LNCaP clone FGC (cell line): ENCODE results near the gene NCS1.

ENCODE experiments used
- DNase-seq: peaks from one replicate; pipeline ENCODE4 v3.0.0-alpha.2; 2011; ENCODE audit warnings: low read depth
- H3K4me3 ChIP-seq: 2 replicates; pipeline ENCODE4 v1.5.1; 2011; ENCODE audit warnings: mild to moderate bottlenecking, low read depth, low read length, control low read depth
- TF ChIP-seq, protein P1 (sequence below): IDR thresholded peaks from 2 replicates; pipeline ENCODE4 v1.5.1; 2012; ENCODE audit warnings: mild to moderate bottlenecking; ENCODE audit not compliant: control insufficient read depth, insufficient read depth; ENCODE audit errors: extremely low read depth

Gene NCS1

DNA sequence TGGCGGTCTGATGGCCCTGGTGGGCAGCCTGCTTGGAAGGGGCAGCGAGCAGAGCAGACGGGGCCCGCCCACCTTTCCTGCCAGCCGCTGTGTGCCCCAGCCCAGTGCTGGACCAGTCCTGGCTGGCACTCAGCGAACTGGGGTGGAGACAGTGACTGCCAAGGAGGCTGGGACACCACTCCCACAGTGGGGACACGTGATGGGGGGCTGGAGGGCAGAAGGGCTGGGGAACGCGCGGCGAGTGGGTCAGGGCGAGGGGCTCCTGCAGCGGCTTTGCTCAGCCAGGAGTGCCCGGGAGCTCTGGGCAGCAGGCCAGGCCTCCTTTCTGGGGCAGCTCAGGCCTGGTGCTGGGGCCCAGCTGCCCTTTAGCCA lies 19.5 kb downstream of the NCS1 start:
- no peak overlapping the region for H3K4me3 ChIP-seq
- TF ChIP-seq, protein P1, sequence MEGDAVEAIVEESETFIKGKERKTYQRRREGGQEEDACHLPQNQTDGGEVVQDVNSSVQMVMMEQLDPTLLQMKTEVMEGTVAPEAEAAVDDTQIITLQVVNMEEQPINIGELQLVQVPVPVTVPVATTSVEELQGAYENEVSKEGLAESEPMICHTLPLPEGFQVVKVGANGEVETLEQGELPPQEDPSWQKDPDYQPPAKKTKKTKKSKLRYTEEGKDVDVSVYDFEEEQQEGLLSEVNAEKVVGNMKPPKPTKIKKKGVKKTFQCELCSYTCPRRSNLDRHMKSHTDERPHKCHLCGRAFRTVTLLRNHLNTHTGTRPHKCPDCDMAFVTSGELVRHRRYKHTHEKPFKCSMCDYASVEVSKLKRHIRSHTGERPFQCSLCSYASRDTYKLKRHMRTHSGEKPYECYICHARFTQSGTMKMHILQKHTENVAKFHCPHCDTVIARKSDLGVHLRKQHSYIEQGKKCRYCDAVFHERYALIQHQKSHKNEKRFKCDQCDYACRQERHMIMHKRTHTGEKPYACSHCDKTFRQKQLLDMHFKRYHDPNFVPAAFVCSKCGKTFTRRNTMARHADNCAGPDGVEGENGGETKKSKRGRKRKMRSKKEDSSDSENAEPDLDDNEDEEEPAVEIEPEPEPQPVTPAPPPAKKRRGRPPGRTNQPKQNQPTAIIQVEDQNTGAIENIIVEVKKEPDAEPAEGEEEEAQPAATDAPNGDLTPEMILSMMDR, result no peak
- DNase-seq, result no peak

DNA sequence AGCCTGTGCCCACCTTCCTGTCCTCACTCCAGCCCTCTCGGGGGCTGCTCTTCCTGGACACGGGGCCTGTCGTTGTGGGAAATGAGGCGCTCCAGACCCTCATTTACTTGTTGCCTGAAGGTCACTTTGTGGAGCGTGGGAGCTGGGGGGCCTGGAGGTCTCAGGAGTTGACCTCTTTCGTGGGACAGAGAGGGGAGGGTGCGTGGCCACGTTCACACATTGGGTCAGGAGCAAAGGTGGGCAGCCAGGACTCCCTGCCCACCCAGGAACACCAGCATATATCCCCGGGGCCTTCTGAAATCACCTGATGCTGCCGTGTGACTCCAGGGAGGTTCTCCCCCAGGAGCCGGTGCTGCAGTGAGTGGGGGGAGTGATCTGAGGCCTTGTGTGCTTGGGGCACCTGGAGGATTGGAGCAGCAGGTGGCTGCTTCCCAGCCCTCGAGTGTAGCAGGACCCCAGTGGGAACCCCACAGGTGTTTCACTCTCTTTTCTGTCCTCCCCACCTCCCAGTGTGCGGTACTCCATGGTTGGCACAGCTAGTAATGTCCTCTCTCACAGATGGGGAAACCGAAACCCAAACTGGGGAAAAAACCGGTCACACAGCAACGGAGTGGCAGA lies 20.3 kb downstream of the NCS1 start:
- TF ChIP-seq, protein P1, result no peak
- DNase-seq, result no peak
- H3K4me3 ChIP-seq, result no peak overlapping the region

DNA sequence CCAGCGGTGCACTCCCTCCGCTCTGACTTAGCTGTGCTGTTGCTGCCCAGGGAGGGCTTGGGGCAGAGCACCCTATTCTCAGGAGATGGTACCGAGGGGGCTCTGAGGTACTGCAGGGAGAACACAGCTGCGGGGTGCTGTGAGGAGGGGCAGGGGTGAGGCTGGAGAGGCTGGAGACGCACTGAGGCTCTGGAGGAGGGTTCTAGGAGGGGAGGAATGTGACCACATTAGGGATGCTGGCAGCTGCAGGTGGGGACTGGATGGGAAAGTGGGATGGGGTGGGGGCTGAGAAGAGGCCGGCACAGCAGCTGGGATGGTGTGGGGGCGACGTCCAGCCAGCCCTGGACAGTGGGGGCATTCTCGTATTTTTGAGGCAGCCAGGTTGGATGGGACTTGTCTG lies 20.9 kb downstream of the NCS1 start:
- H3K4me3 ChIP-seq, result no peak overlapping the region
- no peak for DNase-seq
- TF ChIP-seq, protein P1, result no peak

DNA sequence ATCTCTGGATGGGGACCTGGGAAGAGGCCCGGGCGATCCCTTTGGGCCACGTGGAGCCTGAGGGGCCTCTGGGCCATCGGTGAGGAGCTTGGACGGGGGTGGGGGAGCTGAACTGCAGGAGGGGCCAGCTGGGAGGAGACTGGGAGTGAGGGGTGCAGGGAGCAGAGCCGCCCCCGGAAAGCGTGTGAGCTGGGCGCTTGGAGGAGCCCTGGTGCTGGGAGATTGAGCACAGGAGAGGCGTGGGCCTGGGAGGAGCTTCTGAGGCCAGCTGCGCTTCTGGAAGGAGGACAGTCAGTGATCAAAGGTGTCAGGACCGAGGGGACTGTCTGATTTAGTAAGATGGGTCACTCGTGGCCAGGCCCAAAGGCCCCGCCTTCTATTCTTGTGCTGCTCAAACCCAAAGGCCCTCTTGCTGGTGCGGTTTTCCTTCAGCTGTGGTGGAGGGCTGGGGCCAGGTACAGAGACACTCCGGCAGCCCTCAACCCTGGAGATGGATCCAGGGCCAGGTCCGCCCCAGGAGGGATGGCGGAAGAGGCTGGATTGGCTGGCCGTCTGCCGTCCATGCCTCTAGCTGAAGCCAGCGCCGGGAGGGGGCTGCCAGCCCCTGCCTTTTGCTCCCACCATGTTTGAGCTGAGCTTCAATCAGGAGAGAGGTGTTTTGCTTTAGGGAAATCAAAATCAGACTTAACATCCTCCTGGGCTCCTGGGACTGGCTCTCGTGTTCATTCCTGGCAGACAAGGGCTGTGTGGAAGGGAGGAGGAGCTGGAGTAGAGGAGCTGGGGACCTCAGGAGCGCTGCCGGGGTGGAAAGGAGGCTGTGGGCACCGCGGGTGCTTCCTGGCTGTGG lies 21.6 kb downstream of the NCS1 start:
- DNase-seq, result no peak
- TF ChIP-seq, protein P1, result no peak
- H3K4me3 ChIP-seq, result no peak overlapping the region

DNA sequence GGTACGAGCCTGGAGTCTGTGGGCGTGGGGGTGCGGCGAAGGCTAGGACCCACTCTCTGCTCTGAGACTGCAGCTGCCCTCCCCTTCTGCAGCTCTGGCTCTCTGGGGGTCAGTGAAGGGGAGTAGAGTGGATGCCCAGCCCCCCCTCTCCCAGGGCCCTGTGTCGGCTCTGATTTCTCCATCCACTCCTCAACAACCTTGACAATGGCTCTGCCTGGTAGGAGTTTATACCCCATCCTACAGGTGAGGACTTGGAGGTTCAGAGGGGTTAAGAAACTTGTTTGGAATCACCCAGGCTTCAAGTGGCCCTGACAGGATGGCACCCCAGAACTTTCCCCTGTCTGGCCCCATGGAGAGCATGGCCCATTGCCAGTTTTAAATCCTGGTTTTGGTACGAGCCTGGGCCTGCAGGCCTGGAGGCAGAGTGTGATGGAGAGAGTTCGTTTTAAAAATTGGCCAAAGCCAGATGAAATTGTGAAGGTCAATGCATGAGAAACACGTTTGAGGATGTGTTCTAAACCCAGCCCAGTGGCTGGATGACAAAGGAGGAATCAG lies 22.3 kb downstream of the NCS1 start:
- TF ChIP-seq, protein P1, result no peak
- DNase-seq, result no peak
- no peak overlapping the region for H3K4me3 ChIP-seq

DNA sequence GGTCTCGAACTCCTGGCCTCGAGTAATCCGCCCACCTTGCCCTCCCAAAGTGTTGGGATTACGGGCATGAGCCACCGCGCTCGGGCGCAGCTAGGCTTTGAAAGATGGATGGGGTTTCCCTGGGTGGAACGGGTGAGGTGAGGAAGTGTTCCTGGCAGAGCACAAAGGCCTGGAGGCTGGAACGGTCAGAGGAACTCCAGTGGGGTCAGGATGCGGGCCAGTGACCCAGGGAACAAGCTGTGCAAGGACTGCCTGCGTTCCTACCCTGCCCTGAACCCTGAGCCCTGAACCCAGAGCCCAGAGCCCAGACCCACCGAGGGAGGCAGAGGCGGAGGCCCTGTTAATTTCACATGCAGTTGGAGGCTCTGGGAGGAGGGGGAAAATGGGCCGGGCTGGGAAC lies 23.4 kb downstream of the NCS1 start:
- TF ChIP-seq, protein P1, result no peak
- DNase-seq, result no peak
- no peak overlapping the region for H3K4me3 ChIP-seq
